T-helper 1 cell treated with Interleukin-12 subunit alpha and Interleukin-12 subunit beta and Interleukin-4 antibody, amounts not matched to agents 30 ng/mL and 1 ng/mL, for 36 hours (primary cell): ENCODE results near the gene PRTG. TPM values are rescaled to one million over a fixed set of nuclear protein-coding genes. Genes with fewer than 3 reads are reported as not detected.
"Not testable (repeated sequence)": the region's sequence is repeated elsewhere in the genome, so short reads cannot be mapped to it uniquely, and the experiment has no call there.

ENCODE experiments used
- intact Hi-C: fragments of 100-400 bp; cut with micrococcal nuclease; formaldehyde crosslinking; loops from one replicate; pipeline ENCODE4 v1.15.1; 2024
- total RNA-seq: library from RNA; stranded (reverse); gene quantifications from 2 replicates; pipeline ENCODE4 v1.2.3, GENCODE V29; 2022

Gene PRTG
- total RNA-seq, 1 donor from 2014 or later: not detected

DNA sequence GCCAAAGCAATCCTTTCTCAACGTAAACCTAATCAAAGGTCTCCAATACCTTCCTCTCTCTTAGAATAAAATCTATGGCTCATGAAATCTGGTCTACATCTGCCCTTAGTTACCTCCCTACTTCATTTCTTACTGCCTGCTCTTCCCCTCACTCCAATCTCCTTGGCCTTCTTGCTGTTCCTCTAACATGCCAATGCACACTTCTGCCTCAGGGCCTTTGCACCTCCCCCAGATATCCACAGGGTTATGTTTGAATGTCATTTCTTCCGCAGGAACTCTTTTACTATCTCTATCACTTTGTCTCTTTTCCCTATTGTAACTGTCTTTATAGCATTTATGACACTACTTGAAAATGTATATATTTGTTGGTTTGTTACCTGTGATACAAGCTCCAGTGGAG, 110.5 kb downstream of the PRTG start:
- intact Hi-C loops: no loop called here

DNA sequence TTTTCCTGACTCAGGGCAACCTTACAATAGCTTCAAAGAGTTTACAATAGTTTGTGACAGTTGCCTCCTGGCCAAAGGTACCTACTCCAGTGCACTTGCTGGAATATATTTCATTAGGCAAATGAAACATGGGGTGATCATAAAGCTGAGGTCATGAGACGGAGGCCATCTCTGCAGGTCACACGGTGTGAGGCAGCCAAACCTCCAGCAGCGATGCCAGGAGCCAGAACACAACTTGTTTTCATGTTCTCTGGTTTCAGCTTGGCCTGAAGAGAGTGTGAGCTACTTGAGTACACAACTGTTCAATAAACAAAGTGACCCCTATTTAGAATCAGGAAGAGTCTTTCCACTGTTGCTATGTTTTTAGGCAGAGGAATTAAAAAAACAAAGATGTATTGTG, 112.1 kb downstream of the PRTG start:
- intact Hi-C loops: no loop called here

DNA sequence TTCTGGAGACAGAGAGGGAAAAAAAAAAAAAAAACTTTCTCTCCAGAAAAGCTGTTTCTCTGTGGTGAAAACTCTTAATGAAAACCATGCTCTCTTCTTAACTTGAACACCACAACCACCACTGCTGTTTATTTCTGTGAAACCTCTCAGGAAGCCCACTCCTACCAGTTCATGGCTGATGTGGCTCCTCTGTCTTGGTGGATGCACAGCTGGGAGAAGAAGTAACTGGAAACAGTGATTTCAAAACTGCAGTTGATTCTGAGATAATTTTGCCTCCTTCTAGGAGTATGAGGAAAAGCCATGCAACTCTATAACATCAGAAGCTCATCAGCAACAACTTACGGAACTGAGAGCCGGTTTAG, 114.6 kb downstream of the PRTG start:
- intact Hi-C loops: no loop called here

DNA sequence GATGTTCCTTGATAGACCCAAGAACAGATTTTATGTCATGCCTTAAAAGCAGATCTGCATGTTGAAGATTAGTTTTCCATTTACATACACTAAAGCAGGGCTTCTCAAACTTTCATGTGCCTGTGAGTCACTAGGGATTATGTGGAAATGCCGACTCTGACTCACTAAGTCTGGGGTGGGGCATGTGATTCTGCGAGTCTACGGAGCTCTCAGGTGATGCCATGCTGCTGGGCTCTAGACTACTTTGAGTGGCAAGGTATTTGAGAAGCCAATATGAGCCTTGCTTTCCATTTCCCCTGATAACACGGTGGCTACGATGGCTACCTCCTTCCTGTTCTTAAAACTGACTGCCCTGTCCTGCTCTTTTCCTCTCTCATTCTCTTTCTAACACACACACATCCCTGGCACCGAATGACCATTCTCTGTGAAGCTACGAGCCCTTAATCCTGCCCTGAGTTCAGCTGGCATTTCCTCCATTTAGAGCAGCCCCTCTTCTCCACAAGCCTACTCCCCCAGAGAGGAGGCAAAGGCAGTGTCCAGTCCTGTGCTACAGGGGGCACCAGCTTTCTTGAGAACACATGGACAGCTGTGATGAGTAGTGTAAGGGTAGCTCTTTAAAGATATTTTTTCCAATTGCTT, 115.1 kb downstream of the PRTG start:
- intact Hi-C loops: no loop called here

DNA sequence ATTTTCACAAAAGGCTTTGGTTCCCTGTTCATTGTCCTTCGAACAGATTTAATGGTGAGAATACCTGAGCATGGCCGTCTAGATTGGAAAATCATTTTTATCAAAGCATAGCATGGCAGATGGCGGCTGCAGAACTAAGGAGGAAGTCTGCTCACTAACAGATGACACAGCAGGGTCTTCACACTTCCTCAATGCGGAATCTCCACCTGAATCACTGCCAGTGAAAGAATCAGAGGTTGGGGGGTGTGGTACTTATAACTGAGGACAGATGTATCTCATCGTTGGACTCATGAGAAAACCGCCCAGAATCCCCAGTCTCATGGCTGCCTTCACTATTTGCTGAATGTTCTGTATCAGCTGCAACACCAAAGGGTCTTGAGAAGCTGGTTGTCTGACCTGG, 123.2 kb downstream of the PRTG start:
- intact Hi-C loops: no loop called here

DNA sequence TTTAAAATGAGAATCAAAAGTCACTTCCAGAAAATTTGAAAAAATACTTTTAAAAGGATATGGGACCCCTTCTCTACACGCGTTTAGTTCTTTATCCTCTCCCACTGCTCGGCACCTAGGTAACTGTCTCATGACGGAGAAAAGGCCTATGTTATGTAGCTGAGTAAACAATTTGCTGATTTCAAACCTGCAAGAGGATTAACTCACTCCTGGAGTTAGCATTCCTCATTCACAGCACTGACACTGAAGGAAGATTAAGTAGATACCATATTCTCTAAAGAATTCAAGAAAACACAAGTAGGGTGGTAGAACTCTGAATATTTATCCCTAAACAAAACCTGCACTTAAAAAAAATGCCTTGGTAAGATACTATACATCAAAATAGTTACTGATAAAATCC, 124.6 kb downstream of the PRTG start:
- intact Hi-C loops: no loop called here

DNA sequence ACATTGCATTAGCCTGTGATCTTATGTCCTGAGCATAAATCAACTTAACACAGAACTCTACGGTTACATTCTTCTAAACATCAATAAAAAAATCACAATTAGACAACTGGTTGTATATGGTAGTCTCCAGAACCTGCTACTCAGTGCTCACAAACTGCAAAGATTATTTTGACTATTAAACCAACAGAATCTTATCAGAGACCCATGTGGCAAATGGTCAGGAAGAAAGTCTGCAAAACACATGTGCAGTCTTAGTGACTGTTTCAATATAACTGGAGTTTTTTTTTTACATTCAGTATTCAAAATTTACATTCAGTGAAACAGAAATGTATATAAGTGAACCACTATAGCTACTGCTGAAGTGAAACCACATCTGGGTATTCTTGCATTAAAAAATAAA, 127.5 kb downstream of the PRTG start:
- intact Hi-C loops: no loop called here

DNA sequence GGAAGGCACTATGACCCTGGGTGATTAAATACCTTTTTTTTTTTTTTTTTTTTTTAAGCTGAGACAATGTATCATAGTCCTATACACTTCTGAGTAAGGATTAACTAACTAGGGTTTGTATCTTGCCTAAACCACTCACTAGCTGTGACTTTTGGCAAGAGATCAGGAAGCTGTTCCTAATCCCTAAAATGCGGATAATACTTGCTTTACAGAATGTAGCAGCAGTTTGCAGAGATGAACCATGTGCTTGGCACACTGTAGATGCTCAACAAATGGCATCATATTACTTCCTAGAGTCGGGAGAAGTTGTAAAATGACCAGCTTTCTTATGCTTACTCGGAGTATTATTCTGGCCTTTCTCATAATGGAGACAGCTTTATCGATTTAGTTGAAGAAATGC, 129.2 kb downstream of the PRTG start:
- intact Hi-C loops: no loop called here

DNA sequence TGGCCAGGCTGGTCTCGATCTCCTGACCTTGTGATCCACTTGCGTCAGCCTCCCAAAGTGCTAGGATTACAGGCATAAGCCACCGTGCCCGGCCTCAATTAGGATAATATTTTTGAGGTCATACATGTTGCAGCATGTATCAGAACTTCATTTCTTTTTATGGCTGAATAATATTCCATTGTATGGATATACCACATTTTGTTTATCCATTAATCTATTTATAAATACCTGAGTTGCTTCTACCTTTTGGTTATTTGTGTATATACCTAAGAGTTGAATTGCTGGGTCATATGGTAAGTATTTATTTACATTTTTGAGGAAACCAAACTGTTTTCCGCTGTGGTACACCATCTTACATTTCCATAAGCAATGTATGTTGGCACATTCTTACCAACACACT, 136.7 kb downstream of the PRTG start:
- intact Hi-C loops: no loop called here

DNA sequence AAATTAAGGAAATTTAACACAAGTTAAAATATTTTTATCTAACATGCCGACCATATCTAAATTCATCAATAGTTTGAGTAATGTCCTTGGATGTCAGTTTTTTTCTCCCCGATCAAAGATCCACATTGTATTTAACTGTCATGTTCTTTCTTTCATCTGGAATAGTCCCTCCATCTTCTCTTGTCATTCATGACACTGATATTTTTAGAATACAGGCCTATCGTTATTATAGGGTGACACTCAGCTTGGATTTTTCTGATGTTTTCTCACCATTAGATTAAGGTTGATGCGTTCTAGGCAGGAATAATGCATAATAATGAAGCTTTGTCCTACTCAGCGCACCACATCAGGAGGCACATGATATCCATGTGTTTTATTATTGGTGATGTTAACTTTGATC, 141.6 kb downstream of the PRTG start:
- intact Hi-C loops: no loop called here

DNA sequence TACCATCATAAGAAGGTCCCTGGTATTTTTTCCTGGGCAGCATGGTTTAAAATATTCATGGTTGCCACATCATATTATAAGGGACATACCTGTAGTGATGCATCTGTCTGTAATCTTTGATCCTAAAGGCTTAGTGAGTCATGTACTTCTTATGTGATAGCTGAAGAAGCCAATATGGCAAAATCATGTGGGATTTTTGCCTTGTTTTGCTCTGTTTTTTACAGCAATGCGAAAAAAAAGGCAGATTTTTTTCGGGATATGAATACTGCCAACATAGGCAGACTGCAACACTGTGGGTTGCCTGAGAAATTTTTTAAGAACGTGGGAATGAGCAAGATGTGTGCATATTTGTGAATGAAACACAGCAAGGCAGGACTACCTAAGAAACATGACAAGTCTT, 143.5 kb downstream of the PRTG start:
- intact Hi-C loops: no loop called here

DNA sequence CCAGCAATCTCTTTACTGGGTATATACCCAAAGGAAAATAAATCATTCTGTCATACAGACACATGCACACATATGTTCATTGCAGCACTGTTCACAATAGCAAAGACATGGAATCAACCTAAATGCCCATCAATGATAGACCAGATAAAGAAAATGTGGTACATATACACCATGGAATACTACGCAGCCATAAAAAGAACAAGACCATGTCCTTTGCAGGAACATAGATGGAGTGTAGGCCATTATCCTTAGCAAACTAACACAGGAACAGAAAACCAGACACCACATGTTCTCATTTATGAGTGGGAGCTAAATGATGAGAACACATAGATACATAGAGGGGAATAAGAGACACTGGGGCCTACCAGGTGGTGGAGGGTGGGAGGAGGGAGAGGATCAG, 149.9 kb downstream of the PRTG start:
- intact Hi-C loops: not testable (repeated sequence)

DNA sequence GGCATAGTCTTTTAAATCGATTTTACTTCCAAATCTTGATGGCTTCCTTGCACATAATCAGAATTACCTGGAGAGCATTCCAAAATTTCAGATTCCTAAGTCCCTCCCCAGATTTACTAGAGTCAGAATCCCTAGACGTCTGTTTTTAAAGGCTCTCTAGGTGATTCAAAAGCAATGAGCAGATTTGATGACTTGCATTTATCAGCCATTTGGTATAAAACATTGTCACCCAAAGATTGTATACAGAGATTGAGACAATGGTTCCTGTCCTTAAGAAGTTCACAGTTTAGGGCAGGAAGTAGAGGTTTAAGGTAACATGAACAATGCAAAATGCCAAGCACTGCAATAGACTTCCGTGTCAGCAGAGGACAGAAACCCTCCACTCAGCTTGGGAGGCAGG, 152.2 kb downstream of the PRTG start:
- intact Hi-C loops: no loop called here

DNA sequence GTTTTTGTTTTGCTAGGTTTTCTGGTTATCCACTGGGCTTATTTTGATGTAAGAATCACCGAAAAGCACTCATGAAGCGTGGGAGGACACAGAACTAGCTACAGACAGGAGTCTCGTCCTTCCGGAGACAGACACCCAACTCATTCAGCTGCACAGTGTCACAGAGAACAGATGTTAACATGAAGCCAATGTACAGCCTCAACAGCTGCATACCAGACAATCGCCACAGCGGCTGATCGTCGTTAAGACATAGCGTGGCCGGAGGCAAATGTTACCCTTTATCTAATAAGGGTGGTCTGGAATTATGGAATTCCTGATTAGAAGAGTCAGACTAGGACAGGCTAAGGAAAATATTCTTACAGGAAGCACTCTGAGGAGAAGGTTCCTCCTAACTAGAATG, 153.7 kb downstream of the PRTG start:
- intact Hi-C loops: no loop called here

DNA sequence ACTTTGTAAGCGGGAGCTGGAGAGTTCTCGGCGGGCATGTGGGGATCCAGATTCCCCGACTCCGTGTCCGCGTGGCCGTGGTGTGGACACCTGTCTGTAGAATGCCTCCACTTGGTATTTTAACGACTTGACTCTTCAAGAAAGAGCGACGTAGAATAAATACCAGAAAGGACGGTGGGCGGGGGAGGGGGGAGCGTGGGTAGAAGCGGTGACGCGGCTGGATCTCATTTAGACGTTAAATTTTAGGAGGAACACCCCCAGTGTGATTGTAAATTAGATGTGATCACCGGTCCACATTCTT, 154.2 kb downstream of the PRTG start:
- intact Hi-C loops: no loop called here

DNA sequence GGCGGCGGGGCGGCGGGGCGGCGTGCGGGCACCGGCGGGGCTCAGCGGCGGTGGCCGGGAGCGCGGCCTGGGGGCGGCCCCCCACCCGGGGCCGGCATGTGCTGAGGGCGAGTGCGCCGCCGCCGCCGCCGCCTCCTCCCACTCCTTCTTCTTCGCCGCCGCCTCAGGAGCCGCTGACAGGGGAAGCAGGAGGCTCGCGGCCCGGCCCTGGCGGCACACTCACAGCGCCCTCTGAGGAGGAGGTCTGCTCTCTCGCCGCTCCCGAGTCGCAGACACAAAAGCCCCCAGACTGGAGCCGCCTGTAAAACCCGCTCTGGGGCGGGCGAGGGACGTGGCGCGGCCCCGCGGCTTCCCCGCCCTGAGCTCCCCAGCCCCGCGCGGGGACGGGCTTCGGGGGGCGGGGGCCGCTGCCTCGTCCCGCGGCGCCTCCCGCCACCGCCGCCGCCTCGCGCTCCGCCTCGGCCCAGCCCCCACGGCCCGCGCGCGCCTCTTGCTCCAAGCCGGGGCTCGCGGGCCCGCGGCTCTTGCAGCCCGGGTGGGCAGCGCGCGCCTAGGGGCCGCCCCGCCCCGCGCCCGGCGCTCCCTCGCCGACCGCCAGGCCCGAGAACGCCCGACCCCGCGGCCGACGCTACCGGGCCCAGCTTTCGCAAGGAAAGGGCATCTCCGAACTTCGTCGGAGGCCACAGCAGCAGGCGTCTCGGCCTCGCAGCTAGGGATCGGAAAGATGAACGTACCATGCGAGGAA, 154.7 kb downstream of the PRTG start, which contains the start of gene PYGO1:
Gene PYGO1, minus strand, starts transcription at position 276 of the 745 bp plus-strand sequence. CDS start 462 bp downstream, outside the sequence.
- intact Hi-C loops: no loop called here

DNA sequence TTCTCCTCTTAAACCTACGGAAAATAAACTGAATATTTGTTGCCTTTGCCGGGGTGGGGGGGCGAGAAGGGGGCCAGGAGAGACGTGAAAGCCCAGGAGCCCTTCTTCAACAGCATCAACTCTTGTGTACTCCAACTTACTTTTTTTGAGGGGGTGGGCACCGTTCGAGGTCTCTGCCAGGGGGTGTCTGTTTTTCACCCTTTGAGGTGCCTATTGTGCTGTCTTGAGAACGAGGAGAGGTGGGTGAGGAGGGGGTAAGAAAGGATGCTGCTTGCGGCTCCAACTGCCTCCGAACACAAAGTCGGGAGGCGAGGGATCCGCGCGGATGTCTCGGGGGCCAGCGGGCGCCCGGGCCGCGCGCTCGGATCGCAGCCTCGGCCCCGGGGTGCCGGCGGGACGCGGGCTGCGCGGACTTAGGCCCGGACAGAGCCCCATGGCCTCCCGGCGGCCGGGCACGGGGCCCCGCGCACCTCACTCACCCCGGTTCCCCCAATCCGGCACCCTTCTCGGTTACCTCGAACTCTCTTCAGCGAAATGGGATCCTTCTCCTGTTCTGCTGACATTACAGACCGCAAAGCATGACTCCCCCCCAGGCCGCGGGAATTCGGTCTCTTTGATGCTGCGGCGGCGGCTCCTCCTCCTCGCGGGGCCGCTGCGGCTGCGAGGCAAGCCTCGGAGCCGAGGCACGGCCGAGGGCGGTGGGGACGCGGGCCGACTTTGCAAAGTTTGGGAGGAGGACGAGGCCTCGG, 155.5 kb downstream of the PRTG start:
- intact Hi-C loops: no loop called here

DNA sequence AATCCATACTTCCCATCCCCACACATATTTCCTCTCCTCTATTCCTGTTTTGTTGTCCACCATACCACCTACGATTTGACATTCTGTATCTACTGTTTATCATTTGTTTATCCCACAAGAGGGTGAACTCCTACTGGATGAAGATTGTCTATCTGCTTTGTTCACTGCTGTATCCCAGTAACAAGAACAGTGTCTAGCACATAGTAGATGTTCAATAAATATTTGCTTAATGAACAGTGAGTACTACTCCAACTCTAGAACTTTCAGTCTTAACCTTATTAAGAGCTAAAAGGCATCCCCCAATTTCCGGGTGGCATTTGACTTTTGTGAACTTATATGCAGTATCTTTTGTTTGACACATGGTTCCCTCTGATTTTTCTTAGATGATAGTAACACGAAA, 156.1 kb downstream of the PRTG start:
- intact Hi-C loops: no loop called here

DNA sequence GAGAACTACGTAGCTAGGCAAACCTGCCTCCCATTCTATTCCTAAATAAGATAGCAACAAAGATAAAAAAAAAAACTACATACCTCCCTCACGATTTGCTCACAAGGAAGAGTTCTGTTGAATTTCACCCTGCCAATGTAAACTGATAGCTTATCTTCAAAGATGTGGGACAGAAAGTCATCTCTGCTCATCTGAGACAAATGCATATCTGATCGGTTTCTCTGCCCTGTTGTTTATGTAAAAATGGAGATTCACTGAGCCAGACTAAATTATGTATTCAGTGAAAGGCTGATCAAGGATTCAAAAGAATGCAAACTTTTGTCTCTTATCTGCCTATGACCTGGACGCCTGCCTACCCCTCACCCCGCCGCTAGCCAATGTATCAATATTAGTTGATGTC, 166.0 kb downstream of the PRTG start:
- intact Hi-C loops: no loop called here

DNA sequence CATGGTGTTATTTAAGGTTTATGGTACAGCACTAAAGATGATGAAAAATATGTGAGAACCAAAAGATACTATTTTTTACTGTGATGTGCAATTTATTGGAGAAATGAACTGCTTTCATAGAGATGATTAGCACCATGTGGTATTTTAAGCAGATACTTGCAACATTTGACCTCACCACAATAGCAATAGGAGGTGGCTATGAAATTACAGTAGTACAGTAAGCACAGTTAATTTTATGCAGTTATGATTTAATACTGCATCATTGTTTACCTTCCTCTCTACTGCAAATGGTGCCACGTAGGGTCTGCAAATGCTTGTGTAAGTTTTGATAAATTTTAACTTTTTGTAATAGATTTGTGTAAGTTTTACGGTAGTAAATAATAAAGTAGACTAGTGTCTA, 168.9 kb downstream of the PRTG start:
- intact Hi-C loops: no loop called here

DNA sequence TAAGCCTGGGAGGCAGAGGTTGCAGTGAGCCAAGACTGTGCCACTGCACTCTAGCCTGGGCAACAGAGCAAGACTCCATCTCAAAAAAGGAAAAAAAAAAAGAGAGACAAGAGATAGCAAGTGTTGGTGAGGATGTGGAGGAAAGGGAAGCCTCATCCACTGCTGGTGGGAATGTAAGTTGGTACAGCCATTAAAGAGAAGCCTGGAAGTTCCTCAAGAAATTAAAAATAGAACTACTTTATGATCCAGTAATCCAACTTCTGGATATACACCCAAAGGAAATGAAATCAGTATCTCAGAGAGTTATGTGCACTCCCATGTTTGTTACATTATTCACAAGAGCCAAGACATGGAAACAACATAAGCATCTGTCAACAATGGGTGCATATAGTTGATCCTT, 169.7 kb downstream of the PRTG start:
- intact Hi-C loops: no loop called here

DNA sequence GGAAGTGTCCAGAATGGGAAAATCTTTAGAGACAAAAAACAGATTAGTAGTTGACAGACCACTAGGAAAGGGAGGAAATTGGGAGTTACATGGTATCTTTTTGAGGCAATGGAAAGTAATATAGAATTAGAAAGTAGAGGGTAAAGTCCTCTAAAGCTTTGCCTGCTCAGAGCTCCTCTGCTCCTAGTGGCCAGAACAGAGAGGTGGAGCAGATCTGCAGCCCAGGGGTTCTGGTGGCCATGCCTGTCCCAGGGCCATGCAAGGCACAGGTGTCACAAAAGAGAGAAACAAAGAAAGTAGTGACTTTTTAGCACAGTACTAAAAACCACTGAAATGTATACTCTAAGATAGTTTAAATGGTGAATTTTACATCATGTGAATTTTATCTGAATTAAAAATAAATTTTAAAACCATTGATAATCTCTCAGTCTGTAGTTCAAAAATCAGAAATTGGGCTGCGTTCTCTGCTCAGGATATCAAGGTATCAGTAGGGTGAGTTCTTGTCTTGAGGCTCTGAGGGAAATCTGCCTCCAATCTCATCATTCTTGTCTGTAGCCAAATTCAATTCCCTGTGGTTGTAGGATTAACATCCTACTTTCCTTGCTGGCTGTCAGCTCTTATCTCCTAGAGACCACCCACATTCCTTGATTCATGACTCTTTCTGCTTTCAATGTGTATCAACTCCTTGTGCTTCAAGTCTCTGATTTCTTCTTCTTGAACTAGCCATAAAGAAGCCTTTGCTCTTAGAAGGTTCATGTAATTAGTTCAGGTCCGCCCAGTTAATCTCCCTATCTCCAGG, 178.4 kb downstream of the PRTG start:
- intact Hi-C loops: no loop called here
